Hematopoietic multipotent progenitor cell treated with erythropoietin and hydrocortisone succinate and interleukin-3 and kit ligand, for 8 days (in vitro differentiated cells): Measurements from ENCODE around the gene CCDC57.

Experiments used
- DNase-seq: peaks from one replicate; pipeline ENCODE4 v3.0.0-alpha.2; 2015

CCDC57 gene

GRCh38 chr17:82118815-82119380 lies 93.7 kb downstream of the CCDC57 start:
- DNase-seq = peak; percentile 29

- DNase-seq = no peak
These were observed 94.4 kb downstream of the CCDC57 start for GRCh38 chr17:82118168-82118814.

- no peak for DNase-seq
These were observed 95.2 kb downstream of the CCDC57 start for GRCh38 chr17:82117139-82118090.

GRCh38 chr17:82116246-82116645 lies 96.4 kb downstream of the CCDC57 start:
- no peak for DNase-seq

- DNase-seq = no peak
These were observed 97.8 kb downstream of the CCDC57 start for GRCh38 chr17:82114872-82115271.

GRCh38 chr17:82114447-82114846 lies 98.2 kb downstream of the CCDC57 start:
- no peak for DNase-seq

GRCh38 chr17:82113941-82114340 lies 98.7 kb downstream of the CCDC57 start:
- no peak for DNase-seq

GRCh38 chr17:82113422-82113821 lies 99.2 kb downstream of the CCDC57 start:
- no peak for DNase-seq

- no peak for DNase-seq
These were observed 99.7 kb downstream of the CCDC57 start for GRCh38 chr17:82112914-82113311.

GRCh38 chr17:82112181-82112913 lies 100.3 kb downstream of the CCDC57 start:
- no peak for DNase-seq

- no peak for DNase-seq
These were observed 102.3 kb downstream of the CCDC57 start for GRCh38 chr17:82110298-82110697.

- no peak for DNase-seq
These were observed 103.6 kb downstream of the CCDC57 start for GRCh38 chr17:82108961-82109475.

- DNase-seq = no peak
These were observed 104.1 kb downstream of the CCDC57 start for GRCh38 chr17:82108496-82108945.

GRCh38 chr17:82108038-82108437 lies 104.6 kb downstream of the CCDC57 start:
- no peak for DNase-seq

GRCh38 chr17:82107341-82107860 lies 105.2 kb downstream of the CCDC57 start:
- DNase-seq = peak; percentile 31

GRCh38 chr17:82106688-82107305 lies 105.8 kb downstream of the CCDC57 start:
- DNase-seq = no peak

- peak; percentile 87 for DNase-seq
These were observed 106.6 kb downstream of the CCDC57 start for GRCh38 chr17:82105882-82106687.

GRCh38 chr17:82105417-82105881 lies 107.2 kb downstream of the CCDC57 start:
- DNase-seq = no peak

GRCh38 chr17:82104797-82105416 lies 107.7 kb downstream of the CCDC57 start:
- DNase-seq = no peak
